Hematopoietic multipotent progenitor cell (in vitro differentiated cells): ENCODE data around the gene NEUROG2. TPM values are rescaled to one million over a fixed set of nuclear protein-coding genes. Genes with fewer than 3 reads are reported as not detected.
"Not testable (repeated sequence)": the region's sequence is repeated elsewhere in the genome, so short reads cannot be mapped to it uniquely, and the experiment has no call there.

Experiments
- DNase-seq, 3 donors: peaks; one replicate each; pipeline ENCODE4 v3.0.0-alpha.2; 2011 to 2015; ENCODE audit warnings: low read depth in 2 of 3, low spot score in 2 of 3
- total RNA-seq: library from RNA; depleted of rRNA; stranded (reverse); fragments of >200 nt; gene quantifications from one replicate; pipeline ENCODE4 v1.2.3, GENCODE V29; 2012

Gene NEUROG2
- total RNA-seq, 1 donor, result under 0.01 TPM

DNA sequence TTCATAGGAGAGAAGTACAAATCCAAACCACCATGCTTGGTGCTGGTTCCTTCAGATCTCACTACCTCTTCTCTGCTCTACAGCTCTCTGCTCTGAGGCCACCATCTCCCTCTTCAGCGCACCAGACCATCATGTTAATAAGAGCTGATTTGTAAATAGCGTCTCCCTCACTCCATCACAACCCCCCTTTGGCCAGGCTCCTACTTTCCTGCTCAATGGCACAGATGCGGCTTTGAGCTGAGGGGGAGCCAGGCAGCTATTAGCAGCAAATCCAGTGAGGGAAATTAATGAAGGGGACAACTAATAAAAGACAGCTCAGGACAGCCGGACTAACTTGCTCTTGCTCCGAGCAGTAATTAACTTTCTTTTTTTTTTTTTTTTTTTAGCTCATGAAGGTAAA lies 13.1 kb downstream of the NEUROG2 start:
- DNase-seq, result no peak

DNA sequence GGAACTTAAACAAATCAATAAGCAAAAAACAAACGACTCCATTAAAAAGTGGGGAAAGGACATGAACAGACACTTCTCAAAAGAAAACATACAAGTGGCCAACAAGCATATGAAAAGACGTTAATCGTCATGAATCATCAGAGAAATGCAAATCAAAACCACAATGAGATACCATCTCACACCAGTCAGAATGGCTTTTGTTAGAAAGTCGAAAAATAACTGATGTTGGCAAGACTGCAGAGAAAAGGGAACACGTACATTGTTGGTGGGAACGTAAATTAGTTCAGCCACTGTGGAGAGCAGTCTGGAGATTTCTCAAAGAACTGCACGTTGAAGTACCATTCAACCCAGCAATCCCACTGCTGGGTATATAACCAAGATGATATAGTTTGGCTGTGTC lies 23.7 kb downstream of the NEUROG2 start:
- no peak for DNase-seq

DNA sequence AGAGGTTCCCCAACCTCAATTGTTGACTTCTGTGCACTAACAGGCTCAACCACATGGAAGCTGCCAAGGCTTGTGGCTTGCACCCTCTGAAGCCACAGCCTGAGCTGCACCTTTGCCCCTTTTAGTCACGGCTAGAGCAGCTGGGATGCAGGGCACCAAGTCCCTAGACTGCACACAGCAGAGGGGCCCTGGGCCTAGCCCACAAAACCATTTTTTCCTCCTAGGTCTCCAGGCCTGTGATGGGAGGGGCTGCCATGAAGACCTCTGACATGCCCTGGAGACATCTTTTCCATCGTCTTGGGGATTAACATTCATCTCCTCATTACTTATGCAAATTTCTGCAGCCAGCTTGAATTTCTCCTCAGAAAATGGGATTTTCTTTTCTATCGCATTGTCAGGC lies 25.2 kb downstream of the NEUROG2 start:
- DNase-seq, result not testable (repeated sequence)

DNA sequence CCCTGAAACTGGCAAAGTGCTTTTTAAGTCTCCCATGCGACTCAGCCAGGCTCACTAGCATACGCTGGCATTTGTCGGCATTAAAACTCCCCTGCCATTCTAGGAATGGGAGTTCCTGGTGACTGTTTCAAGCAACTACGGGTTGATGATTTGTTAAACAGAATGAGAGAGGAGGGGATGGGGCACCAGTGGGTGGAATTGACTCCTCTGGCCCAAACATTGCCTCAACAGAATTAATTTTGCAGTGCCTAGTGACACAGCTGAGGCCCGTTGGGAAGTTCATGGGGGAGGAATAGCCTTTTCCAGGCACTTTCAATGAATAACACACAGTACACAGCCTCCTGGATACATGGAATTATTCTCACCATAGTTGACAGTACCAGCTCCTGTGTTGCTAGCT lies 30.1 kb downstream of the NEUROG2 start:
- no peak for DNase-seq

DNA sequence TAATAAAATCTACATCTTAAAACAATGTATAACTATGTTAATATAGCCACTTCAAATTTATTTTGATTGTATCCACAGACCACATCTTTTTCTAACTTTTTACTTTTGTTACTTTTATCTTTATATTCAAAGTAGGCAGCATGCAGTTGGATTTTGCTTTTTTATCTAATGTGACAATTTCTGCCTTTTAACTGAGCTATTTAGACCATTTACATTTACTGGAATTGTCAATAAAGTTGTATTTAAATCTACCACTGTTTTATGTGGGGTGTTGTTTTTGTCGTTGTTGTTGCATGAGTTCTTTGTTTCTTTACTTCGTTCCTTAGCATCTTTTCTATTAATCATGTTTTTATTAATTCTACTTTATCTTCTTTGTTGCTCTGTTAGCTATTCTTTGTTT lies 42.0 kb downstream of the NEUROG2 start:
- no peak for DNase-seq

DNA sequence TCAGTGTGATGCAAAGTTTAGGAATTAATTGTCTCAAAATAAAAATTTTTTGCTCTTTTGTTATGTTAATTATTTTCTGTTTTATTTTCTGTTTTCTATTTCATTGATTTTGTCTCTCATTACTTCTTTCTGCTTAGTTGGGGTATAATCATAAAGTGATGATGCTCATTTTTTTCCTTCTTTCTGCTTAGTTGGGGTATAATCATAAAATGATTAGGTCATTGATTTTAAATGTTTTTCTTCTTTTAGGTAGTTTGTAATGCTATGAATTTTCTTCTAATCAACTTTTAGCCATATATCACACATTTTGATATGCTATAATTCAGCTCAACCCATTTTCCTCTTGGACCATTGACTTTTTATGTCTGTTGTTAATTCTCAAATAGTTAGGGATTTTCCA lies 43.7 kb downstream of the NEUROG2 start:
- DNase-seq, result no peak

Other genes starting within 250 kb of the NEUROG2 start
- gene TIFA, start 230.3 kb downstream of the NEUROG2 start, total RNA-seq, result 3.5 TPM
- 15.9 TPM for gene ALPK1, start 218.8 kb downstream of the NEUROG2 start, total RNA-seq
- gene ZGRF1, start 120.7 kb upstream of the NEUROG2 start, total RNA-seq, result 2.7 TPM
- gene LARP7, start 121.0 kb upstream of the NEUROG2 start, total RNA-seq, result 3.8 TPM